ENCODE results near the gene OSBPL1A.

GRCh38 chr18:24420551-24420950 is 22.9 kb upstream of the OSBPL1A start:
- TF ChIP-seq REST (IDR thresholded peaks at IDR 0.05; ENCODE audit: low read depth, low read length) (no peak), EZH2 (IDR thresholded peaks at IDR 0.05; ENCODE audit: borderline replicate concordance, control insufficient read depth, low read depth, low read length) (no peak), RCOR1 (conservative IDR thresholded peaks at IDR 0.05; ENCODE audit: low read depth, low read length) (no peak), CTCF (IDR thresholded peaks at IDR 0.05 in 2 of 3, conservative IDR thresholded peaks at IDR 0.05 in 1 of 3; ENCODE audit: control insufficient read depth in 2 of 3, extremely low read depth in 1 of 3, insufficient read depth in 1 of 3, low read depth in 3 of 3, low read length in 3 of 3) (no peak)
